T-helper 2 cell treated with Interferon-gamma antibody and Interleukin-4, amounts not matched to agents 100 ng/mL and 5 ng/mL, for 36 hours (primary cell): Measurements from ENCODE around the gene TMEM131. TPM values are rescaled to one million over a fixed set of nuclear protein-coding genes. Genes with fewer than 3 reads are reported as not detected.
"Not testable (repeated sequence)": the region's sequence is repeated elsewhere in the genome, so short reads cannot be mapped to it uniquely, and the experiment has no call there.

Source experiments
- intact Hi-C: fragments of 100-400 bp; cut with micrococcal nuclease; formaldehyde crosslinking; loops from one replicate; pipeline ENCODE4 v1.15.1; 2023
- total RNA-seq: library from RNA; stranded (reverse); gene quantifications from 2 replicates; pipeline ENCODE4 v1.2.3, GENCODE V29; 2022

The TMEM131 gene
- total RNA-seq, 1 donor from 2014 or later = 34.7 TPM

DNA sequence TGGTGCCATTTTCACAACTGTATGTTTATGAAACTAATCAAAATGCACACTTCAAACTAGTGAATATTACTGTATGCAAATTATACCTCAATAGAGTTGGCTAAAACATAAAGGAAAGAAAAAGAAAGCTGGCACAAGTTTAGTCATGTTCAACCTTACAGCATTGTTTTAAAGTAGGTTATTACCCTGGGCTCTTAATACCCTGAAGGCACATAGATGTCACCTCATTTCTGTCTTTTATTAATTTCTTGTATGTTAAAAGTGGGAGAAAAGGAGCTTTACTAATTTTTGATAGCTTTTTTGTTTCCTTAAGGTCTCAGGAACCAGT is 32.7 kb downstream of the TMEM131 start:
- intact Hi-C loops = no loop called here

DNA sequence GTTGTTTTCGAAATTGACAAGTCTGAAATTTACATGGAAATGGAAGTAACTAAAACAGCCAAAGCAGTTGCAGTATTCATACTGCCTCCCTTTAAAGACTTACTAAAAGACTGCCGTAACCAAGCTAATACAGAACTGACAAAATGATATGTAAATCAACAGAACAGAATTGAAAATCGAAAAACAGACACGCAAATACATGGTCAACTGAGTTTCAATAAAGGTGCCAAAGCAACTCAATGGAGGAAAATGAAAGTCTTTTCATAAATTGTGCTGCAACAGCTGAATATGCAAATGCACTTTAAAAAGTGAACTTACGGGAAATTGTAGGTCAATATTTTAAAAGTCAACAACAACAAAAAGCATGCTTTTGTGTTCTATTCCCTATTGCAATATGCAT is 34.2 kb downstream of the TMEM131 start:
- intact Hi-C loops = no loop called here

DNA sequence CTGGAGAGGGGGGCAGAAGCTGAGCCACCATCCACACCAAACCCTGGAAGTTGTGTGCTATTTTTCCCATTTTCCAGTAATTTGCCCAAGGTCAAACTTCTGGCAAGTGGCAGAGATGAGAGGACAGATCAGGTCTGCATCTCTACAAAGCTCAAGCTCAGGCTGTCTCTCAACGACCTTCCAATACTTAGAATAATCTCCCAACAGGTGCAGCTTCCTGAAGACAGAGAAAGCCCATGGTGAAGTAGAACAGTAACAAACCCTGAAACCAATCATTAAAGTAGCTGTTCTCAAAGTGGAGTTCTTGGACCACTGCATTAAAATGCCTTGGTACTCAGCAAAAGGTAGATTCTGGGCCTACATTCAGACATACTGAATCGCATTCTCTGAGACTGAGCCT is 37.6 kb downstream of the TMEM131 start:
- intact Hi-C loops = no loop called here

DNA sequence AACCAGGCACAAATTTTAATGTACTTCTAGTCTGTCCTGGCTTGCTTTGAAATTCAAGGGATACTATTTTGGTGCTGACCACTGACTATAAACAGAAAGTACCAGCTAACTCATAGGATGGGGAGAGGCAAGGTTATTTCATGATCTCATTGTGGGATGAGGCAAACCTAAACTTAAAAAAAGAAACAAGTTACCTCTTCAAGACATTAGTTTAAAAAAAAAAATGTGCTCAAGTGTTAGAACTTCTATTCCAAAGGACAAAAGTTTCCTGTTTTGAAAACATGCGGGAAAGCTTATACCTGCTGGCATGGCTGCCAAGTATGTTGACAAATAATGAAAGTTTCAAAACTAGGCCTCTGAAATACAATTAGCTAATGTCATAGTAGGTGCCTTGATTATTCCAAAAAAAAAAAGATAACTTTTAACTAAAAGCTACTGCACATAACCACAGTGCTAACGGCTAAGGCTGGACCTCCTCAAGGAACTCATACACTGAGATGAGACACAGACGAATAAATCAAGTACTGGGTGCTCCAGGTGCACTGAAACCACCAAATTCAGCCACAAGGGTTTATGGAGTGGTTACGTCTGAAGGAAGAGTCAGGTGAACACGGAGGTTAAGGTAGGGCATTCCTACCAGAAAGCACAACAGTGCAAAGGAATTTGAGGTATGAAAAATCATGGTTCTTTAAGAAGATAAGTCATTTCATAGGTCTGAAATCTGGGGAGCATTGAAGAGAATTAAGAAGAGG is 38.1 kb downstream of the TMEM131 start:
- intact Hi-C loops = no loop called here

DNA sequence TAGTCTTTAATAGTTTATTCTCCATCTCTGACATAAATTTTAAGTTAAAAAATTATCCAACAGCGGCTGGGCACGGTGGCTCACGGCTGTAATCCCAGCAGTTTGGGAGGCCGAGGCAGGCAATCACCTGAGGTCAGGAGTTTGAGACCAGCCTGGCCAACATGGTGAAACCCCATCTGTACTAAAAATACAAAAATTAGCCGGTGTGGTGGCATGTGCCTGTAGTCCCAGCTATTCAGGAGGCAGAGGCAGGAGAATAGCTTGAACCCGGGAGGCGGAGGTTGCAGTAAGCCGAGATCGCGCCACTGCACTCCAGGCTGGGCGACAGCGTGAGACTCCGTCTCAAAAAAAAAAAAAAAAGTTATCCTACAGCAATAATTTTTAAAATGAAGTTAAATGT is 39.0 kb downstream of the TMEM131 start:
- intact Hi-C loops = not testable (repeated sequence)

DNA sequence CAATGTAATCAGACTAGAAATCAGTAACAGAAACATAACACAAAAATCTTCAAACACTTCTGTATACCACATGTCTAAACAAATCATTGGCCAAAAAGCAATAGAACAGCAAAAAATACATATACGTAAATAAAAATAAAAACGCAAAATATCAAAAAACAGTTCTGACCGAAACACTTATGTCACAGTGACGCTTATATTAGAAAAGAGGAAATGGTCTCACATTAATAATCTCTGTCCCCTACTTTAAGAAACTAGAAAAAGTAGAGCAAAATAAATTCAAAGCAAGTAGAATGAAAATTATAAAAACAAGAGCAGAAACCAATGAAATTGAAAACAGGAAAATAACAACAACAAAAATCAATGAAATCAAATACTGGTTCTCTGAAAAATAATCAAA is 41.9 kb downstream of the TMEM131 start:
- intact Hi-C loops = no loop called here

DNA sequence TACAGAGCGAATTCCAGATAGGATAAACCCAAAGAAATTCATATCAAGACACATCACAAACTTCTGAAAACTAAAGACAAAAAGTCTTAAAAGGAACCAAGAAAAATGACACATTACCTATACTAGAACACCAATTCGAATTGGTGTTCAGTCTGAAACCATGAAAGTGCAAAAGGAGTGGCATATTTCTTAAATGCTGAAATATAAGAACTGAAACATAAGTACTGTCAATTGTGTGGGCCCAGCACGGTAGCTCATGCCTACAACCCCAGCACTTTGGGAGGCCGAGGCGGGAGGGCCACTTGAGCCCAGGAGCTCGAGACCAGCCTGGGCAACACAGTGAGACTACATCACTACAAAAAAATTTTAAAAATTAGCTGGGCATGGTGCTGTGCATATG is 43.4 kb downstream of the TMEM131 start:
- intact Hi-C loops = no loop called here

DNA sequence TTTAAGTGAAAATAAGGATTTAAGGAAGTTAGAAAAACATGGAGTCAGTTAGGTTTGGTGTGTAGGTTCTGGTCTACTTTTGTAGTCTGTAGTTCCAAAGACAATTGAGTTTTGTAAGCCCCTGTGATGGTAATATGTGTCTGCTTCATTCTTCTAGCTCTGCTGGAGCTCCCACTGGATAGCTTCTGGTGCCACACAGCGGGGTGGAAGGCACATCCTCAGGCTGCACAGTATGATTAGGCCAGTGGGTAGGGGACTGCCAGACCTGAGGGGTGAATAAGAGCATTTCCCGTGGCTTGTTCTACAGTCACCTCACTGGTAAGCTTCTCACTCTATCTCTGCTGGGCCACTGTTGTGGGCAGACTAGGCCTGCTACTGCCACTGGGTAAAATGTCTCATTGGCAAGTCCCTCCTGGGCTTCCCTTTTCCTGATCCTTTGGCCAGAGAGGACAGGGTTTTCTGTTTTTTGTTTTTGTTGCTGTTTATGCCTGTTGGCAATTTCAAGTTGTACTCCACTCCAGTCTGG is 44.5 kb downstream of the TMEM131 start:
- intact Hi-C loops = no loop called here

DNA sequence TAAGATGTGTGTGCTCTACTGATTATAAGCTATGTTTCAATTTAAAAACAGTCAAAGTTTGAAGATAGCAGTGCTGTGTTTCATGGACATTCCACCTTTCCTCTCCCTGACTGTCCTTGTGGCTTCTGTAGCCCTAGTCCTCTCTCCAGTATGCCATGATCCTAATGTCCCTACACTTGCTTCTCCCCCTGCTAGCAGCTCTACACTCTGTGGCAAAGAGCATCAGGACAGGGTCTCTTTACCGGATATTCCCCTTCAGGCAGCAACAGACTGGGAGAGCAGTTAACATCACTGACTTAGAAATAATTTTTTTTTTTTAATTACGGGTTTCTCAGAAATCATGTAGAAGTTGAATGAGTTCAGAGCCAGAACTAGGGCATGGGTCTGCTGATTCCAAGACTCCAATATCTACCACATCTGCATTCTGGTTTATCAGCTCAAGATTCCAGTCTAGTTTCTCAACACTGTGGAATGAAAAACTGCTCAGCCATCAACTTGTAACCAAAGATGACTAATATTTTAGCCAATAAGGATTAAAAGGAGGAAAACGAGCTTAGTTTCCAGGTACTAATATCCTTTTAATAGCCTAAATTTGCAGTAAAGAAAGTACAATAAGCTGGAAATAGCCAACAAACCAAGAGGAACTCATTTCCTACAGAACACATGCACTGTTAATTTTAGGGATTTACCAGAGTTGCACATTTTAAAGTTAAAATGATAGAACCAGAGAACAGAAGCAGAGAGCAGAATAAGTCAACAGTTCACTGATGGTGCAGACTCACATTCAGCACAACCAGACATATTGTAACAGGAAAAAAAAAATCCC is 45.2 kb downstream of the TMEM131 start:
- intact Hi-C loops = no loop called here

DNA sequence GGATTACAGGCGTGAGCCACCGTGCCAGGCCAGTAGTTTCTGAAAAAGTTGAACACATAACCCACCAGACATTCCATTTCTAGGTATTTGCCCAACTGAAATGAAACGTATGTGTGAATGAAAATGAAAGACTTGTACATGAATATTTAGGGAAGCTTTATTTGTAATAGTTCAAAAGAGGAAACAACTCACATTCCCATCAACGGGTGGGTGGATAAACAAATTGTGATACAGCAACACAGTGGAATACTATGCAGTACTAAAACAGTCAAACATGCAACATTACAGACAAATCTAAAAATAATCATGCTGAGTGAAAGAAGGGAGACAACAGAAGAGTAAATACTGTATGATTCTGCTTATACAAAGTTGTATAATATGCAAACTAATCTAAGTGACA is 46.8 kb downstream of the TMEM131 start:
- intact Hi-C loops = no loop called here

DNA sequence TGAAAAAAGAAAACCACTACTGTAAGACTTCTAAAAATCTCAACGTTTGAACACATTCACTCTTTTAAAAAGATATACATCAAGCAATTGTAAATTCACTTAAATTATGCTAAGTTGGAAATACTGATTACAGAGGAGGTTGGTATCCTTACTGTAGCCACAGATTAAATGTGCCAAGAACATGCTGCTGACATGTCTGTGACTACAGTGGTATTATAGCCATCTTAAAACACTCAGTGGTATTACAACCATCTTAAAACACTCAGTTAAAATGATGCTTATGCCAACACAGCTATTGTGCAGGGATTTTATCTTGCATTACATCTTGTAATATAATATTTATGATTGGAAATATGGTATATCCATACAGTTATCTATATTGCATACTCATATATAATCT is 50.0 kb downstream of the TMEM131 start:
- intact Hi-C loops = no loop called here

DNA sequence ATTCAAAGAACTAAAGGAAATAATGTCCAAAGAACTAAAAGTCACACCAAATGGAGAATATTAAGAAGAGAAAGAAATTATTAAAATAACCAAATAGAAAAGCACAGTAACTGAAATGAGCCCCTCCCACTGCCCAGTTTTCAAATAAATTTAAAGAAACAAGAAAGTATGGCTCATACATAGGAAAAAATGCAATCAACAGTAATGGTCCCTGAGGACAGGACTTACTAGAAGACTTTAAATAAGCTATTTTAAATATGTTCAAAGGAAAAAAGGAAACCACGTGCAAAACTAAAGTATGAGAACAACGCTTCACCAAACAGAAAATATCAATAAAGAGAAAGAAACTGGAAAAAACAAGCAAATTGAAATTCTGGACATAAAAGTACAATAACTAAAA is 58.9 kb downstream of the TMEM131 start:
- intact Hi-C loops = no loop called here

DNA sequence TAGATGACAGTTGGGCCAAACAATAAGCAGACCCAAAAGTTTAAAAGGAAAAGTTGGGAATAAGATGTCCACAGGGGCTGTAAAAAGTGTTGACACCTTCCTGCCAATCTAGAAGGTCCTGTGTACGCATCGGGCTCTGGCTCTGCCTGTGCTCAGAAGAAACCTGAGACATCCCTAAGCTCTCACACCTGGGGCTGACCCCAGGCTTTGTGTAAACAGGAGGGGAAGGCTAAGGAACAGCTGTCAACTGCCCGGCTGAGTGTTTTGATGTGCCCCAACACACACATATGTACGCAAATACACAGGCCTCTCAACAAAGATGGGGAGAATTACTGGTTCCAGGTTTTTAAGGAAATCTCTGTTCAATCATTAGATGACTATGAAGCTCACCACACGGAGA is 59.5 kb downstream of the TMEM131 start:
- intact Hi-C loops = no loop called here

DNA sequence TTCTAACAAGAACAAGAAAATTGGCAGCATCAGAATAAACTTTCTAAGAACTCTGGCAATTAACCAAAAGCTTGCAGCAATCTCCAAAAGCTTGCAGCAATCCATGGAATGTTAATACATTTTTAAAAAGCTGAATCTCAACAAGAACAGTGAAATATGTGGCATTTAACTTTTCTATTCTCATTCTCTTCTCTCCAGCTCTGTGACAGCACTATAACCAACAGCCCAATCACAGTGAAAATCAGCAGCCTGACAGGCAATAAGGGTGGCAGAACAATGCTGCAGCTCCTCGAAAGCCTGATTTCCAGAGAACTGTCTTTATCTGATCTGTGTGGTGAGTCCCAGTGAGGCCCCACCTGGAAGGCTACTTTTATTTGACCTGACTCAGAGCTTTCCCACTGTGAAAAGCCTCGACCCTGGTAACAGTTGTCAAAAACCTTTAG is 60.0 kb downstream of the TMEM131 start:
- intact Hi-C loops = no loop called here

DNA sequence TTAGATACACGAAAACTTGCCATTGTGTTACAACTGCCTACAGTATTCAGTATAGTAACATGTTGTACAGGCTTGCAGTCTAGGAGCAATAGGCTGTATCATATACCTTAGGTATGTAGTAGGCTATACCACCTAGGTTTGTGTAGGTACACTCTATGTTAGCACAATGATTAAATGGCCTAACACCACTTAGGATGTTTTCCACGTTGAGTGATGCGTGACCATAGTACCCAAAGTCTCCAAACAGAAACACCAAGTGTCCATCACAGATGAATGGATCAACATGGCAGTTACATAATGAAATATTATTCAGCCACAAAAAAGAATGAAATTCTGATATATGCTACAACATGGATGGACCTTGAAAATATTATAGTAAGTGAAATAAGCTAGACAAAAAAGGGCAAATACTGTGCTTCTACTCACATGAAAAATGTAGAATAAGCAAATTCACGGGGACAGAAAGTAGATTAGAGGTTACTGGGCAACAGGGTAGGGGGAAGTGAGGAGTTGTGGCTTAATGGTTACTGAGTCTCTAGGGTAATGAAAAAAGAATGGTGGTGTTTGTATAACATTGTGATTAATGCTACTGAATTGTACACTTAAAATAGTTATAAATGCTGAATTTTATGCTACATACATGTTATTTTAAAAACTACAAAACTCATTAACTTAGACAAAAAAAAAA is 62.6 kb downstream of the TMEM131 start:
- intact Hi-C loops = no loop called here

DNA sequence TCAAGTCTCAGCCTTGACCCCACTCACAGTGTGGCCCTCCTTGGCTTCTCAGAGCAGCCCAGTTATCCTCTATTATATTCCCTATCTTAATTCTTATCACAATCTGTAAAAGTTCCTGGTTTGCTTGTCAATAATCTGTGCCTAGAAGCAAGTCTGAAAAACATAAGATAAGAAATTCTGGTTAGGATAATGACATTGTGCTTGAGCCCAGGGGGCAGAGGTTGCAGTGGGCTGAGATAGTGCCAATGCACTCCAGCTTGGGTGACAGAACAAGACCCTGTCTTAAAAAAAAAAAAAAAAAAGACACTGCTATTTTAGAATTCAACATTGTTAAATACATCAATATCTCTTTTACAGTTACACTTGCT is 63.9 kb downstream of the TMEM131 start:
- intact Hi-C loops = no loop called here

DNA sequence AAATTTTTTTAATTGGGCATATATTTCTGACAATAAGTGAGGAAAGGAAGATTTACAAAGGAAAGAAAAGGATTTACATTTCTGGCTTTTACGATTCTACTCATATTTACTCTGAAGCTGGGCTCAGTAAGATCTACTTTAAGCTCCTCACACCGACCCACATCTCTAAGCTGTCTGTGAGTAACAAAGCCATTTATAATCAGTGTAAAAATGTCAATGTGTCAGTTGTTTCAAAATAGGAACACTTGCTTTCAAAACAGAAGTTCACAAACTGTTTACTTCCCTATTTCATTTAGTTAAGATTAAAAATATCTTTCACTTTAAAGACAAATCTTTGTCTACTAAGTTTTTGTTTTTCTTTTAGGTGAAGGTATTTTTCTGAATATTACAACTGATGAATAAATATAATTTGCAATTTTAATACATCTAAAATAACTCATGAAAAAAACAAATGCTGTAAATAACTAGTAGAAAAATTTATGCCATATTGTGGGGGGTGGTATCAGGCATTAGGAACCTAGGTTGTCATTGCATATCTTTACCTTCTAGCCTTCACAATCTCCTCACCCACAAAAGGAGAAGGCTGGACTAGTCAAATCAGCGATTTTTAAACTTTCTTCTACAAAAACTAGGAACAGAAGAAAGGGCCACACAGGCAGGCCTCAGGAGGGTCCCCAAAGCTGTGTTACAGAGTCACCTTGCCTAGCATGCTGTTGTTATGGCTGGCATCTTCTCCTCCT is 64.5 kb downstream of the TMEM131 start:
- intact Hi-C loops = no loop called here

DNA sequence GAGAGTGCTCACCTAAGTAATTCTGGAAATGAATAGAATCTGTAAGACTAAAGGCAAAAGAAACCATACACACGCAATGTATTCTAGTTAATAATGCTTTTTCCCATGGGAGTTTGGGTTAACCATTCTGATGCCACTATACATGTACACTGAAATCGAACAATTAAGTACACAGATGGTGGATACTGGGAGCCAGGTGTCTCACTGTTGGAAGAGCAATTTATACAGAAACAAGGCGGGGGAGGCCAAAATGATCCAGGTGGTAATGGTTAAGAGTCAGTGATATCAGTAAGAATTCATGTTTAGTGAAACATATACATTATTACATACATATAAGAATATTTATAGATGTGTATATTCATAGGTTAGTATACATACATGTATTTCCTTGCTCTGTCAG is 67.2 kb downstream of the TMEM131 start:
- intact Hi-C loops = no loop called here

DNA sequence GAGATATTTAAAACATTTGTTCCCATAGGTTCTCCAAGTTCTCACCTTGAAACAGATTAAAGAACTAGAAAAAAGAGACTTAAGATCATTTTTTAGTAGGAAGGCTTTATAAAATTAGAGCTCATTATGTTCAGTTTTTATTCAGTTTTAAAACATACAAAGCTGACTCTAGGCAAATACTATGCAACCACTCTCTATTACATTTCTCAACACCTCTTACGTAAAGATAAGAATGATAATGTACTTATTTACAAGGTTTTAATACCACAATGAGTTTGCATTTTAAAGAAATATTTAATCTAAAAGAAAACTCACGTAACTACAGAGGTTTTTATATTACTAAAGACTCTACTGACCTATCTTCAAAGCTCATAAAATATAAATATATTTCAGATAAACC is 68.8 kb downstream of the TMEM131 start:
- intact Hi-C loops = no loop called here

DNA sequence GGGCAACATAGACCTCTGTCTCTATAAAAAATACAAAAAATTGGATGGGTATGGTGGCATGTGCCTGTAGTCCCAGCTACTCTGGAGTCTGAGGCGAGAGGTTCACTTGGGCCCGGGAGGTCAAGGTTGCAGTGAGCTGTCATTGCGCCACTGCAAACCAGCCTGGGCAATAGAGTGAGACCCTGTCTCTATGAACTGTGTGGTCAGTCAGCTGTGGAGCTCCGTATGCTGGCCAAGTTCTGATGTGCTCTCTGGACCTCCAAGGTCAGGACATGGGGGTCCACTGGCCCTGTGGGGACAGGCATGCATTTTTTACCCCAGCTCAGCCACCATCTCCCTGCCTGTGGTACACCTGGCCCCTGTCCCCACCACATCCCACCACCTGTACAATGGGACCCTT is 71.6 kb downstream of the TMEM131 start:
- intact Hi-C loops = no loop called here

DNA sequence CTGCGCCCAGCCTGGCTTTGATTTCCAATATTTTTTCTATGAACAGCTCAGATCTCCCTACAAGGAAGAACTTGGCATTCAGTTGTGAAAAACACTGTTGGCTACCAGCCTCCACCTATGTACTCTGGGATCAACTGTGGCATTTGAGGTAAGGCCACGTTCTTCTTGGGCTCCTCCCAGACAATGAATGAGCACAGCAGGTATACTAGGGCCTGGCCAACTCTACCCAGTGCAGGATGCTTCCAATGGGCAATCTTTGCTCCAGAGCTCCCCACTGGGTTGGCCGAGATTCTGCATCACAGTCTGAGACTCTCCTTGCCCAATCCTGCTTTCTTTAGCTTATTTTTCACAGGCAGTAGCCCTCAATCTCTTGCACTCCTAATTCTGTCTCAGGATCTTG is 75.9 kb downstream of the TMEM131 start:
- intact Hi-C loops = no loop called here

DNA sequence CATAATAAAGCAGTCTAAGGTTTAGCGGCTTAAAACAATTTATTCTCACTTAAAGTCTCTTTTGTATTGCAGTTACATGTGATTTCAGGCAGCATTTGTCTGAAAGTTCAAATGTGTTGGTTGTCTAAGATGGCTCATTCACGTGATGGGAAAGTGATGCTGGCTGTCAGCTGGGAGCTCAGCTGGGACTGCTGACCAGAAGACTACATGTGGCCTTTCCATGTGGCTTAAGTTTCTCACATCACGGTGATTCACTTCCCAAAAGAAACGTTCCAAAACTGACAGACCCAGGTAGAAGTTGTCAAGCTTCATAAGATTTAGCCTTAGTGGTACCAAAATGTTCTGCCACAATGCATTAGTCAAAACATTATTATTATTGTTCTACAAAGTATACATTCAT is 76.9 kb downstream of the TMEM131 start:
- intact Hi-C loops = no loop called here
